Neural cell (in vitro differentiated cells): ENCODE data around the gene PLVAP.

Source experiments
- CTCF ChIP-seq: fragments of 450-650 bp; IDR thresholded peaks from 2 replicates; pipeline ENCODE4 v1.5.1; 2014; ENCODE audit warnings: antibody characterized with exemption, mild to moderate bottlenecking, moderate library complexity; ENCODE audit not compliant: poor library complexity, severe bottlenecking
- EP300 ChIP-seq: fragments of 450-650 bp; conservative IDR thresholded peaks from 2 replicates; pipeline ENCODE4 v1.6.1; 2014; ENCODE audit warnings: antibody characterized with exemption, mild to moderate bottlenecking, moderate library complexity; ENCODE audit not compliant: poor library complexity, severe bottlenecking
- EZH2 ChIP-seq: fragments of 200-600, 300-800 bp; shearing (Covaris generic), sonication (generic); IDR thresholded peaks from 2 replicates; pipeline ENCODE4 v1.6.1; 2014; ENCODE audit warnings: antibody characterized with exemption, low read length, borderline replicate concordance, mild to moderate bottlenecking; ENCODE audit not compliant: insufficient read depth, poor library complexity, severe bottlenecking
- MXI1 ChIP-seq: fragments of 450-650 bp; conservative IDR thresholded peaks from 2 replicates; pipeline ENCODE4 v1.6.1; 2014; ENCODE audit warnings: antibody characterized with exemption, mild to moderate bottlenecking; ENCODE audit not compliant: poor library complexity, severe bottlenecking
- POLR2AphosphoS5 ChIP-seq: IDR thresholded peaks from 2 replicates; pipeline ENCODE4 v1.6.1; 2012
- REST ChIP-seq: IDR thresholded peaks from 2 replicates; pipeline ENCODE4 v1.6.1; 2012; ENCODE audit warnings: borderline replicate concordance
- SMC3 ChIP-seq: fragments of 450-650 bp; conservative IDR thresholded peaks from 2 replicates; pipeline ENCODE4 v1.6.1; 2014; ENCODE audit warnings: antibody characterized with exemption, mild to moderate bottlenecking, moderate library complexity; ENCODE audit not compliant: poor library complexity

GRCh38 chr19:17353386-17353785, 23.8 kb downstream of the PLVAP start:
- TF ChIP-seq CTCF (no peak), EZH2 (no peak), EP300 (no peak), SMC3 (no peak), MXI1 (no peak), POLR2AphosphoS5 (no peak), REST (no peak)
